Lower leg skin (tissue), 3 donors: Measurements from ENCODE around the gene NRXN3.

Experiments used
- POLR2A ChIP-seq, 2 donors: fragments of 450-650 bp; IDR thresholded peaks; one replicate each; pipeline ENCODE4 v1.6.1; 2016 to 2017; ENCODE audit warnings: antibody characterized with exemption in 2 of 2, mild to moderate bottlenecking in 1 of 2, moderate library complexity in 1 of 2
- TF ChIP-seq, protein P1 (sequence below), 3 donors: fragments of 450-650 bp; IDR thresholded peaks; one replicate each; pipeline ENCODE4 v1.5.1; 2016; ENCODE audit warnings: antibody characterized with exemption in 3 of 3, mild to moderate bottlenecking in 3 of 3, moderate library complexity in 2 of 3

DNA sequence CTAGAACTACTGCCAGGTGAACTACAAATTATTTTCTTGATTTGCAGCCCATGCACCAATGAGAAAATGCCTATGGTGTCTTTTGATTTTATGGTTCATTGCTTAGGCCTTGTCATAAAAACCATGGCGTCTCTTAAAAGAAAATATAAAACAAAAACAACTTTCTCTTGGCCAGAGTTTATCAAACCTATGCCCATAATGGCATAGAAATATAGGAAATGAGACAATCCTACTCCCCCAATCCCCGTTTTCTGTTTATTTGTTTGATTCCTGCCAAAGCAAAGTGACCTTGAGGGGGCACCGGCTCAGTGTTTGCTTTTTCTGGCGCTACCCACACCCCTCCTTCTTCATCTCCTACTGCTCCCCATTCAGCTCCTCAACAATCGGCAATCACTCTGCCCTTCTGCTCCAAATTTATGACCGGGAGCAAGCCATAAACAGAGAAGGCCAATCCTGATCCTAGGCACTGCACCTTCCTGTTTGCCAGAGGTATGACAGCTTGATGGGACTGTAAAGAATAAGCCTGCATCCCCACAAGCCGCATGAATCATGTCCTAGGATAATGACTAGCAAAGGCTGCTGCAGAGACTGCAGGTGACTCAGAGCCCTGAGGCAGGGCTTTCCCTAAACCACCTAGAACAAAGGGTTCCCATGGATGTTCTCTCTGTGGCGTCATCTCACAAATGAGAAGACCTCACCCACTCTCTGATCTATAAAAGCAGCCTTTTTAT lies 874.9 kb downstream of the NRXN3 start:
- TF ChIP-seq, protein P1, sequence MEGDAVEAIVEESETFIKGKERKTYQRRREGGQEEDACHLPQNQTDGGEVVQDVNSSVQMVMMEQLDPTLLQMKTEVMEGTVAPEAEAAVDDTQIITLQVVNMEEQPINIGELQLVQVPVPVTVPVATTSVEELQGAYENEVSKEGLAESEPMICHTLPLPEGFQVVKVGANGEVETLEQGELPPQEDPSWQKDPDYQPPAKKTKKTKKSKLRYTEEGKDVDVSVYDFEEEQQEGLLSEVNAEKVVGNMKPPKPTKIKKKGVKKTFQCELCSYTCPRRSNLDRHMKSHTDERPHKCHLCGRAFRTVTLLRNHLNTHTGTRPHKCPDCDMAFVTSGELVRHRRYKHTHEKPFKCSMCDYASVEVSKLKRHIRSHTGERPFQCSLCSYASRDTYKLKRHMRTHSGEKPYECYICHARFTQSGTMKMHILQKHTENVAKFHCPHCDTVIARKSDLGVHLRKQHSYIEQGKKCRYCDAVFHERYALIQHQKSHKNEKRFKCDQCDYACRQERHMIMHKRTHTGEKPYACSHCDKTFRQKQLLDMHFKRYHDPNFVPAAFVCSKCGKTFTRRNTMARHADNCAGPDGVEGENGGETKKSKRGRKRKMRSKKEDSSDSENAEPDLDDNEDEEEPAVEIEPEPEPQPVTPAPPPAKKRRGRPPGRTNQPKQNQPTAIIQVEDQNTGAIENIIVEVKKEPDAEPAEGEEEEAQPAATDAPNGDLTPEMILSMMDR (IDR thresholded peaks at IDR 0.05): no peak
- TF ChIP-seq POLR2A (IDR thresholded peaks at IDR 0.05): no peak
